CD4-positive, alpha-beta T cell treated with Interleukin-15 for 1 hour (primary cell): ENCODE results near the gene MAGEE1.
A peak's percentile ranks its signal among the peaks of the same experiment; 100 is the strongest.

Source experiments
- DNase-seq: peaks from one replicate; pipeline ENCODE4 v3.0.0-alpha.2; 2020

The MAGEE1 gene

DNA sequence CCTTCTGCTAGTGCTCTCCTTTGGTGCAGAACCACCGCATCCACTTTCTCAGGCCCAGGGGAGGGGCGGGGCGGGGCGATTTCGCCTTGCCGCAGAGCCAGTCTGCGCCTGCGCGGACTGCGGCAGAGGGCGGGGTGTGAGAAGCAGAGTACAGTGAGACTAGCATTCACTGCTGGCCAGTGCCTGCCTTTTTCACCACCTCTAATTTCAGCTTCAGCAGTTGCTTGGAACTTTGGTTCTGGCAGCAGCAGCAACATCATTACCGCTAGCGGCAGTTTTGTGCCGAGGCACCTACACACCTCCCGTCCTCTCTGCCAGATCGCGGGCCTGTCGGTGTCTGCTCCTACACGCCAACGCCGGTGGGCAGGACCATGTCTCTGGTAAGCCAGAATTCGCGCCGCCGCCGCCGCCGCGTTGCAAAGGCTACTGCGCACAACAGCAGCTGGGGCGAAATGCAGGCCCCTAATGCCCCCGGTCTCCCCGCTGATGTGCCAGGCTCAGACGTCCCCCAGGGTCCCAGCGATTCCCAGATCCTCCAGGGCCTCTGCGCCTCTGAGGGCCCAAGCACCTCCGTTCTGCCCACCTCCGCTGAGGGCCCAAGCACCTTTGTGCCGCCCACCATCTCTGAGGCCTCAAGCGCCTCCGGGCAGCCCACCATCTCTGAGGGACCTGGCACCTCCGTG, at the start of gene MAGEE1:
MAGEE1 (plus strand) TSS at position 151 of the 683 bp plus-strand sequence; CDS start at position 372, 221 bp downstream.
- DNase-seq, result peak; percentile 84

DNA sequence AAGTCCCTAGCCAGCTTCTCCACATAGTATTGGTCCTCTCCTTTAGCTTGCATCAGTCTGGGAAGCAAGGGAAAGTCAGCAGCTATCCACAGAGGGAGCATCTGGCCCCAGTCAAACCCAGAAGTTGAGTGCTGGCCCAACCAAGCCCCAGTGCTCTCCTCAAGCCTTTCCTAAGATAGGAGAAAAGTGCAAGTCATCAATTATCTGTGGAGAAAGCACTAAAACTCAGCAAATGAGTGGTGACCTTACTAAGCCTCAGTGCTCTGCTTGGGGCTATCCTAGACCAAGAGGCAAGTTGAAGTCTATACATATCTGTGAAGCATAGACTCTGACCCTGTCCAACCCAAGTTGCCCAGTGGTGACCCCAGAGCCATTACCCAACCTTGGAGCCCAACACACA, 28.5 kb upstream of the MAGEE1 start:
- no peak for DNase-seq

- no peak for DNase-seq
Measured at GRCh38 chrX:76407795-76408194, 19.7 kb upstream of the MAGEE1 start.

DNA sequence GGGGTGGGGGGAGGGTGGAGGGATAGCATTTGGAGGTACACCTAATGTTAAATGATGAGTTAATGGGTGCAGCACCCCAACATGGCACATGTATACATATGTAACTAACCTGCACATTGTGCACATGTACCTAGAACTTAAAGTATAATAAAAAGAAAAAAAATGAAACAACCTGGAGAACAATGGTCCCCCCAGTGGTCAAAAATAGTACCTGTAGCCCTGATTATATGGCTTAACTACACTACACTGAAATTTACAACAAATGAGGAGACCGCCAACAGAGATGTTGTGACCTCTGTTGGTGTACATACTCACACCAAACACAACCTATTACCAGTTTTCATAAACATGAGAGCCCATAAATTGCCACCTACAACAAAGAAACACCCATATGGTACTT, 7.3 kb upstream of the MAGEE1 start:
- DNase-seq, result no peak

DNA sequence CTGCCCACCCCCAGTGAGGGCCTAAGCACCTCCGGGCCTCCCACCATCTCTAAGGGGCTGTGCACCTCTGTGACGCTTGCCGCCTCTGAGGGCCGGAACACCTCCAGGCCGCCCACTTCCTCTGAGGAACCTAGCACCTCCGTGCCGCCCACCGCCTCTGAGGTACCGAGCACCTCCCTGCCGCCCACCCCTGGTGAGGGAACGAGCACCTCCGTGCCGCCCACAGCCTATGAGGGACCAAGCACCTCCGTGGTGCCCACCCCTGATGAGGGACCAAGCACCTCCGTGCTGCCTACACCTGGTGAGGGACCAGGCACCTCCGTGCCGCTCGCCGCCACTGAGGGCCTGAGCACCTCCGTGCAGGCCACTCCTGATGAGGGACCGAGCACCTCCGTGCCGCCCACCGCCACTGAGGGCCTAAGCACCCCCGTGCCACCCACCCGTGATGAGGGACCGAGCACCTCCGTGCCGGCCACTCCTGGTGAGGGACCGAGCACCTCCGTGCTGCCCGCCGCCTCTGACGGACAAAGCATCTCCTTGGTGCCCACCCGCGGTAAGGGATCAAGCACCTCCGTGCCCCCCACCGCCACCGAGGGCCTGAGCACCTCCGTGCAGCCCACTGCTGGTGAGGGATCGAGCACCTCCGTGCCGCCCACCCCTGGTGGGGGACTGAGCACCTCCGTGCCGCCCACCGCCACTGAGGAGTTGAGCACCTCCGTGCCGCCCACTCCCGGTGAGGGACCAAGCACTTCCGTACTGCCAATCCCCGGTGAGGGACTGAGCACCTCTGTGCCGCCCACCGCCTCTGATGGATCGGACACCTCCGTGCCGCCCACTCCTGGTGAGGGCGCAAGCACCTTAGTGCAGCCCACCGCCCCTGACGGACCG, 977 bp downstream of the MAGEE1 start:
- DNase-seq, result peak; percentile 52

- no peak for DNase-seq
Measured at GRCh38 chrX:76433219-76433618, 5.7 kb downstream of the MAGEE1 start.

DNA sequence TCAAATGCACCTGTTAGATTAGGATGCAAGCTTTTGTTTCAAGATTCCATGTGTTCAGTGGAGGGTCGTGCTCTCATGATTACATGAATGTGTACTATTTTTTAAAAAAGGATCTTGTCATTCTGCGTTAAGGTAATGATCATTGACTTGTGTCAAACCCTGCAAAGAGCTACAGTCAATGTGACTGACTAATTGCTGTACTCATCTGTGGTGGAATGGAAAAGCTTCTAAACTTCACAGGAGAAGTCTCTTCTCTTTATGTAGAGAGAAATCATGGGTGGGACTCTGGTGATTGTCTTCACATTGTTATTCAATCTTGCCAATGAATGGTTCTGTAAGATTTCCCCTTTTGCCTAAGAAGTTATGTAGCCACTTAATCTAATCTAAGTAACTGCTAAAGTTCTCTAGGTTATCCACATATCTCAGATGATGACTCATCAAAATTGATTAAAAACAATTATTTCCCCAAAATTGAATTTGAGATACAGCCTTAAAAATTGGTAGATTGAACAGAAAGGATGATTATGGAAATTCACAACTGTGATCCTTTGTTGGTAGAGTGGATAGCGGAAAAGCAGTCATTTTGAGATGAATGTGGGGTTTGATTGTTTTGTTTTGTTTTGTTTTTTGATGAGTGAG, 6.7 kb downstream of the MAGEE1 start:
- no peak for DNase-seq

DNA sequence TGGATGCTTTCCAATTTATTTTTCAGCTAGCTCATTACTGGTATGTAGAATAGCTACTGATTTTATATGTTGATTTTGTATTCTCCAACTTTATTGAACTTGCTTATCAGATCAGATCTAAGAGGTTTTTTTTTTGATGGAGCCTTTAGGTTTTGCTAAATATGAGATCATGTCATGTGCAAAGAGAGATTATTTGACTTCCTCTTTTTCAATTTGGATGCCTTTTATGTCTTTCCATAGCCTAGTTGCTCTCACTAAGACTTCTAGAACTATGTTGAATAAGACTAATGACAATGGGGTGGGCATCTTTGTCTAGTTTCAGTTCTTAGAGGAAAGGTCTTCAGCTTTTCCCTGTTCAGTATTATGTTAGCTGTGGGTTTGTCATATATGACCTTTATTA, 11.7 kb downstream of the MAGEE1 start:
- no peak for DNase-seq

DNA sequence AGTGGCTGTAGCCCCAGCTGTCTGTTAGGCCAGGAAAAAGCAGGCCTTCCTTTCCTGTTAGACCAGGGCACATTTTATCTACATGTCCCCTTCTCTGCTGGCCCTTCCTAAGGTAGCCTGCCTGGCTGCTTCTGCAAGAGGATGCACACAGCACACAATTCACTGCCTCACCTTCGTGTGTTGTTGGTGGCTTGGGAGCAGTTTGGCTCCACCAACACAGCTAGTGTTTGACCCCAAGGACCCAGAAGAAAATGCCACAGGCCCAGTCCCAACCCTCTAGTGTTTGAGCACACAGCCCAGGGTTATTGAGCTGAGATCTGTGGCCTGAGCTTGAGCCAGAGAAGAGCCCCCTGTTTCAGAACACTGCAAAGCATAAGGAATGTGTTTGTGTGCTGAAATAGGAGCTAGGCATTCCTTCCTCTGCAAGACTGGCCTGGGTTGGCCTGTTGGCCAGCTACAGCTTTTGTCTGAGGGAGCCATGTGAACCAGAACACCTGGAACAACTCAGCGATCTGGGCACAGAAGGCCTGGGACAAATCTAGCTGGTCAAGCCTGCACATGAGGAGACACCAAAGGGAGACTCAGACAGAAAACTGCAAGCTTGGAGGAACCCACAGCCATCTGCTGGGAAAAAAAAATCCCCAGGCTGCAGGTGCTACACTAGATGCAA, 26.4 kb downstream of the MAGEE1 start:
- no peak for DNase-seq

- no peak for DNase-seq
Measured at GRCh38 chrX:76454456-76454927, 27.0 kb downstream of the MAGEE1 start.

GRCh38 chrX:76477353-76477752, 49.8 kb downstream of the MAGEE1 start:
- no peak for DNase-seq
